PFSK-1 (cell line): Measurements from ENCODE around the gene BCAS3.

Source experiments
- FOXP2 ChIP-seq: optimal IDR thresholded peaks from 2 replicates; pipeline ENCODE3; 2011; ENCODE audit warnings: borderline replicate concordance, control low read depth, inconsistent platforms; ENCODE audit not compliant: insufficient read depth; ENCODE audit errors: extremely low read length, extremely low read depth
- POLR2AphosphoS5 ChIP-seq: IDR thresholded peaks from 2 replicates; pipeline ENCODE4 v1.6.1; 2012; ENCODE audit warnings: low read depth, mild to moderate bottlenecking, control low read depth, low read length, moderate library complexity
- TF ChIP-seq, protein P1 (sequence below), 2 experiments: IDR thresholded peaks; 2 replicates each; pipeline versions ENCODE4 v1.6.1 to v1.8.0; 2011 to 2012; ENCODE audit warnings: low read depth in 2 of 2, low read length in 2 of 2, control low read depth in 1 of 2, inconsistent platforms in 1 of 2, mild to moderate bottlenecking in 1 of 2, moderate library complexity in 1 of 2; ENCODE audit not compliant: insufficient read depth in 1 of 2

DNA sequence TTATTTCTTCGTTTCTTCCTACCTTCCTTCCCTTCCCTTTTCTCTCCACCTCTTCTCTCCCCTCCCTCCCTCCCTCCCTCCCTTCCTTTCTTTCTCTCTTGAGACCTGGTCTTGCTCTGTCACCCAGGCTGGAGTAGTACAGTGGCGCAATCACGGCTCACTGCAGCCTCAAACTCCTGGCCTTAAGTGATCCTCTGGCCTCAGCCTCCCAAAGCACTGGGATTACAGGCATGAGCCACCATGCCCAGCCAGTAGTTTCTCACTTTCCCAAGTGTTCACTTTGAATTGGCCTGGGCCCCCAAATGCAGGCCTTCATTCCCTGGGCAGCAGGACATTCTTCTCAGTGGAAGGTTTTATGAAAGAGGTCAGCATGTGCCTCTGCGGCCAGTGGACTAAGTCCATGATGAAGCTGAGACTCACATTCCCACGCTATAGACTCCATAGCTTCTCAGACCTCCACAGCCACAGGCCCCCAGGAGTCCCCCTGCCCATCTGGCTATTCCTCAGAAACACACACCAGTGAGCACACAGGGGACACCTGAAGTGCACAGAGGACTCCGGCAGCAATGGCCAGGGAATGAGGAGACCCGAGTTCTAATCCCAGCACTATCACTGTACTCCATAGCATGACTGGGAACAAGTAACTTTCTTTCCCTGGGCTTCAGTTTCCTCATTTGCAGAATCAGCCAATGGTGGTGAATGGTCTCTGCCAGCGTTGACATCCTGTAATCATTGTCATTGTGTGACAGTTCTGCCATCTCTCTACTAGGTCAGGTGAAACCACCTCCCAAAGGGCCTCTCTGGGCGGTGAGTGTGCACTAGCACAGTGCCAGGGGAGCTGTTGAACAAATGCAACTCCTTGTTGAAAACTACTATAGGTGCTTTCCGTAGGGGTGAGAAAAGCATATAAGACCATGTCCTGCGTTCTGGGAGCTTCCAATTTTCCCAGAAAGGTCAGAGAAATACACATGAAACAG, 652.8 kb downstream of the BCAS3 start:
- TF ChIP-seq, protein P1, sequence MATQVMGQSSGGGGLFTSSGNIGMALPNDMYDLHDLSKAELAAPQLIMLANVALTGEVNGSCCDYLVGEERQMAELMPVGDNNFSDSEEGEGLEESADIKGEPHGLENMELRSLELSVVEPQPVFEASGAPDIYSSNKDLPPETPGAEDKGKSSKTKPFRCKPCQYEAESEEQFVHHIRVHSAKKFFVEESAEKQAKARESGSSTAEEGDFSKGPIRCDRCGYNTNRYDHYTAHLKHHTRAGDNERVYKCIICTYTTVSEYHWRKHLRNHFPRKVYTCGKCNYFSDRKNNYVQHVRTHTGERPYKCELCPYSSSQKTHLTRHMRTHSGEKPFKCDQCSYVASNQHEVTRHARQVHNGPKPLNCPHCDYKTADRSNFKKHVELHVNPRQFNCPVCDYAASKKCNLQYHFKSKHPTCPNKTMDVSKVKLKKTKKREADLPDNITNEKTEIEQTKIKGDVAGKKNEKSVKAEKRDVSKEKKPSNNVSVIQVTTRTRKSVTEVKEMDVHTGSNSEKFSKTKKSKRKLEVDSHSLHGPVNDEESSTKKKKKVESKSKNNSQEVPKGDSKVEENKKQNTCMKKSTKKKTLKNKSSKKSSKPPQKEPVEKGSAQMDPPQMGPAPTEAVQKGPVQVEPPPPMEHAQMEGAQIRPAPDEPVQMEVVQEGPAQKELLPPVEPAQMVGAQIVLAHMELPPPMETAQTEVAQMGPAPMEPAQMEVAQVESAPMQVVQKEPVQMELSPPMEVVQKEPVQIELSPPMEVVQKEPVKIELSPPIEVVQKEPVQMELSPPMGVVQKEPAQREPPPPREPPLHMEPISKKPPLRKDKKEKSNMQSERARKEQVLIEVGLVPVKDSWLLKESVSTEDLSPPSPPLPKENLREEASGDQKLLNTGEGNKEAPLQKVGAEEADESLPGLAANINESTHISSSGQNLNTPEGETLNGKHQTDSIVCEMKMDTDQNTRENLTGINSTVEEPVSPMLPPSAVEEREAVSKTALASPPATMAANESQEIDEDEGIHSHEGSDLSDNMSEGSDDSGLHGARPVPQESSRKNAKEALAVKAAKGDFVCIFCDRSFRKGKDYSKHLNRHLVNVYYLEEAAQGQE (IDR thresholded peaks at IDR 0.05; ENCODE audit: insufficient read depth in 1 of 2, low read depth in 2 of 2, low read length in 2 of 2), result no peak
- TF ChIP-seq FOXP2 (no peak), POLR2AphosphoS5 (no peak)
